NOMO-1 (cell line): Measurements from ENCODE around the gene CTTN.
"Not testable (repeated sequence)": the region's sequence is repeated elsewhere in the genome, so short reads cannot be mapped to it uniquely, and the experiment has no call there.

Experiments used
- DNase-seq, 2 experiments: peaks; one replicate each; lab custom pipeline; 2025; ENCODE audit not compliant: unreplicated experiment in 2 of 2; lab: John Stamatoyannopoulos, UW

Gene CTTN

DNA sequence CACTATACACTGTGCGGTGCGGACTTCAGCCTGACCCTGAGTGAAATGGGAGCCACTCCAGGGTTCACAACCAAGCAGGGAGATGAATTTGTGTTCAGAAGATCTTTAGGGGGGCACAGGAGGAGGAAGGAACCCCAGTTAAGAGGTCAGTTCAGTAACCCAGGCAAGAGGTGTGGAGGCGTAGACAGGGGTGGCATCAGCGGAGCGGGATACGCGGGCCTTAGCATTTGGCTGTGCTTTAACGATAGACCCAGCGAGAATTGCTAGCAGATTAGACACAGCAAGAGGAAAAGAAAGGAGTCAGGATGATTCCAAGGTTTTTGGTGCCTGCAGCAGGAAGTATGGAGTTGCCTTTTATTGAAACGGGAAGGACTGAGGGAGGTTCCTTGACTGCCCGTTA is 46.8 kb downstream of the CTTN start:
- no peak for DNase-seq

DNA sequence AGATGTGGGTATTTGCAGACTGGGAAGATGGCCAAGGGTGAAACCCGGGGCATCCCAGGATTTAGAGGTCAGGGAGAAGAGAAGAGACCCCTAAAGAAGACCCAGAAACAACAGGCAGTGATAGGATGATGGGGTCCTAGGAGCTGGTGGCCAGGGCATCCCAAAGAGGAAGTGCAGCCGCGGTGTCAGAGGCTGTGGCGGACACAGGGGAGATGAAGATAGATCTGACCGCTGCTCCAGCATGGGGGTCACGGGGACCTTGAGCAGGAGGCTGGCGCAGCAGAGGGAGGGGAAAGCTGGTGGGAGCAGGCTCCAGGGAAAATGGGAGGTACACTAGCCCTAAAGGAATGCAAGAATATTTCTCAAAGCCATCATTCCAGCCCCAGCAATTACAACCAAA is 47.3 kb downstream of the CTTN start:
- no peak for DNase-seq

DNA sequence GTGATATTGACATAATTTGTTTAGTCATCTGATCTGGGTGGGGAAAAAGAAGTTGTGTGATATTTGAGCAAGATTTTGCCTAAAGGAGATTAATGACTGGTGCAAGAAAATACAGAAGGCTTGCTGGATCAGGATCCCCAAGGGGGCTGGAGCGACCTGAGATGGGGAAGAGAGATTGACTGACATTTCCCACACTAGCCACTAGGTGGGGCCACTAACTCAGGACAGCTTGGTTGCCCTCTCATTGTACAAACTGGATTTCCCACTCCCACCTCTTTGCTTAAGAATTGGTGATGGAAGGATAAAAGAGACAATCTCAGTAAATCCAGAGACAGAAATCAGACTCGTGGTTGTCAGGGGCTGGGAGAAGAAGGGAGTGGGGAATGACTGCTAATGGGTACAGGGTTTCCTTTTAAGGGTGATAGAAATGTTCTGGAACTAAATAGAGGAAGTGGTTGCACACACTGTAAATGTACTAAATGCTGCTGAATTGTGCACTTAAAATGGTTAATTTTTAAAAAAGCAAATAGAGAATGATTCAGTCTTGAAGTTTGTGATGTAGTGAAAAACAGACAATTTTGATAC is 50.7 kb downstream of the CTTN start:
- DNase-seq = no peak

DNA sequence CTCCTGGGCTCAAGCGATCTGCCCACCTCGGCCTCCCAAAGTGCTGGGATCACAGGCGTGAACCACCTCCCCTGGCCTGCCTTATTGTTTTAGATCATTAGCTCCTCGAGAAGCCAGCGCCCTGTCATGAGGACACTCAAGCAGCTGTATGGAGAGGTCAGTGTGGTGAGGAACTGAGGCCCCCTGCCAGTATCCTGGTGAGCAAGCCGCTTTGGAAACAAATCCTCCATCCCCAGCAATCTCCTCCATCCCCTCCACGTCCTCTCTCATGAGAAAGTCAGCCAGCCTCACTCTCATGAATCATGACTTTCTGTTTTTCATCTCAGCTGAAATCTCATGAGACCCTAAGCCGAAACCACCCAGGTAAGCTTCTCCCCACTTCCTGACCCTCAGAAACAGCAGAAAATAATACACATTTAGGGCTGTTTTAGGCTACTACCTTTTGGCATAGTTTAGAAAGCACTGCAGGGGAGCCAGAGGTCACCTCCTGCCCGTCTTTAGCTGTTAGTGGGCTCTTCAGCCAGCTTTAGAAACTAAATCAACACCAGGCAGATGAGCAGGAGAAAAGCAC is 56.0 kb downstream of the CTTN start:
- no peak for DNase-seq

DNA sequence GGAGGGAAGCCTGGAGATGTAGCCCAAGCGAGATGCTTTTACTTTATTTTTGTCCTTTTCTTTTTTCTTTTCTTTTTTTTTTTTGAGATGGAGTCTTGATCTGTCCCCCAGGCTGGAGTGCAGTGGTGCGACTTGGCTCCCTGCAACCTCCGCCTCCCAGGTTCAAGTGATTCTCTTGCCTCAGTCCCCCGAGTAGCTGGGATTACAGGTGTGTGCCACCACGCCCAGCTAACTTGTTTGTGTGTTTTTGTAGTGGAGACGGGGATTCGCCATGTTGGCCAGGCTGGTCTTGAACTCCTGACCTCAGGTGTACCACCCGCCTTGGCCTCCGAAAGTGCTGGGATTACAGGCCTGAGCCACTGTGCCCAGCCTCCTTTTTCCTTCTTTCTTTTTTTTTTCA is 56.5 kb downstream of the CTTN start:
- DNase-seq = not testable (repeated sequence)

DNA sequence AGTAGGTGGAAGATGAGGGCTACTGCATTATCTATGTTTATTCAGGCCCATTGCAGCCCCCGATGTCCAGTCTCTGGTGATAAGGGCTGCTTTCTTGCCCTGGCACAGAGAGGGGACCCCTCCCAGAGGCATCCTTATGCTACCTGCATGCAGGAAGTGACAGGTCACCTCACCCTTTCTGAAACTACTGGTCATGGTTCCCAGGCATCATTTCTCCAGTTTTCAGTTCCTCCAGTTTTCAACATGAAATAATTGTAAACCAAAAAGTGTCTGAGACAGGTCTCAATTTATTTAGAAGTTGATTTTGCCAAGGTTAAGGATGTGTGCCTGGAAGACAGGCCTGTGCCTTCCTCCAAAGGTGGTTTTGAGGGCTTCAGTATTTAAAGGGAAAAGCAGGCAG is 57.0 kb downstream of the CTTN start:
- DNase-seq = no peak

DNA sequence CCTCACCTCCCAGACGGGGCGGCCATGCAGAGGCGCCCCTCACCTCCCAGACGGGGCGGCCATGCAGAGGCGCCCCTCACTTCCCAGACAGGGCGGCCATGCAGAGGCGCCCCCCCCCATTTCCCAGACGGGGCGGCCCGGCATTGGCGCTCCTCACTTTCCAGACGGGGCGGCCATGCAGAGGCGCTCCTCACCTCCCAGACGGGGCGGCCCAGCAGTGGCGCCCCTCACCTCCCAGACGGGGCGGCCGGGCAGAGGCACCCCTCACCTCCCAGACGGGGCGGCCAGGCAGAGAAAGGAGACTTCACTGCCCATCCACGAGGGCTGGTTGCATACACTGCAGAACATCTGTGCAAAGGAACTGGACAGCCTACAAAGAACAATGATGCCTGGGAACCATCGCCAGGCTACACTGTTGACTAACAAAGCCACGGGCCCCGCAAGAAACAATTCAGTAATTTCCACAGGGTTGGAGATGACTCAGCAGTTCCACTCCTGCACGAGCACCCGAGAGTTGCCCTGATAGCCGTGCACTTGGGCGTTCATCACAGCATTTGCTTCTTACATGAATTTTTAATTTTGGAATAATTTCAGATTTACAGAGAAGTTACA is 58.7 kb downstream of the CTTN start:
- peak in 1 of 2 experiments; percentile 3 for DNase-seq

DNA sequence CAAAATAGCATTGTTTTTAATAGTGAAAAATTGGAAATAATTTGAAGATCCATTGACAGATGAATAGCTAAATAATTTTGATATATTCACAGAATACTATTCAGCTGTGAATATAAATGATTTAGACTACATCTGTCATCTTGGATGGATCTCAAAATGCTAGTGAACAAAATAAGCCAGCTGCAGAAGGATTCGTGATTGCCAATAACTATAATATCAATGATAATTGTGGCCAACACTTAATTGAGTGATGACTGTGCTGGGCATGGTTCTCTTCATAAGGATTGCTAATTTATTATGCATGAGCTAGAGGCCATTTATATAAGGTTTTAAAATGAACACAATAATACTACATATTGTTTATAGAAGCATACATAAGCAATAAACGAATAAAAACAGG is 60.4 kb downstream of the CTTN start:
- no peak for DNase-seq

DNA sequence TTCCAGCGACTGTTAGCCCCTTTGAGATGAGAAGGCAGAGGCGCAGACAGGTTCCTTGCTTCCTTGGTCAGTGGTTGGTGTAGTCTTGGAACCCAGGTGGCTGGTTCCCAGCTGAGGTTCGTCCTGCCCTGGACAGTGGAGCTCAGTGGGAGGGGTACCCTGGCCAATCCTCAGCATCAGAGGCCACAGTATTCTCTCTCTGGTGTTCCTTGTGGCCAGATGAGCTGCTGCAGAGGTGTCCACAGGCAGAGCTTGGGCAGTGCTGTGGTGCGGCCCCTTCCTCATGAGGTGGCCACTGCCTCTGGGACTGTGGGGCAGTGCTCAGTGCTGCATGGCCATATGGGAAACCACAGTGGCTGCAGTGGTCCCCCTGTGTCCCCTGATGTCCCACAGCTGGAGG is 61.8 kb downstream of the CTTN start:
- no peak for DNase-seq

DNA sequence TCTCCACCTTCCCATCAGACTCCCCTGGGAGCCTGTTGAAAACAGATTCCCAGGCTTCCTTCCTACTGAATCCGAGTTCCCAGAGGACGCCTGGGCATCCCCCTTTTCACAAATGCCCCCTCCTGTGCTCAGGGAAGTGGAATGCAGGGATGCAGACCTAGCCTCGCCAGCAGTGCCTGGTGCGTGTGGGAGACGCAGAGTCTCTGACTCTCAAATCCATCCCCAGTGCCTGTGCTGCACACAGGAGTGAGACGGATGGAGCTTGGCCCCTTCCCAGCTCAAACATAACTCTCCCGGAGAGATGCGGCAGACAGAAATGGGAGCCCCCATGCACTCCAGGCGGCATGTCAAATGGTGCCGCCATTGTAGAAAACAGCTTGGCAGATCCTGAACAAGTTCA is 62.6 kb downstream of the CTTN start:
- DNase-seq = no peak

DNA sequence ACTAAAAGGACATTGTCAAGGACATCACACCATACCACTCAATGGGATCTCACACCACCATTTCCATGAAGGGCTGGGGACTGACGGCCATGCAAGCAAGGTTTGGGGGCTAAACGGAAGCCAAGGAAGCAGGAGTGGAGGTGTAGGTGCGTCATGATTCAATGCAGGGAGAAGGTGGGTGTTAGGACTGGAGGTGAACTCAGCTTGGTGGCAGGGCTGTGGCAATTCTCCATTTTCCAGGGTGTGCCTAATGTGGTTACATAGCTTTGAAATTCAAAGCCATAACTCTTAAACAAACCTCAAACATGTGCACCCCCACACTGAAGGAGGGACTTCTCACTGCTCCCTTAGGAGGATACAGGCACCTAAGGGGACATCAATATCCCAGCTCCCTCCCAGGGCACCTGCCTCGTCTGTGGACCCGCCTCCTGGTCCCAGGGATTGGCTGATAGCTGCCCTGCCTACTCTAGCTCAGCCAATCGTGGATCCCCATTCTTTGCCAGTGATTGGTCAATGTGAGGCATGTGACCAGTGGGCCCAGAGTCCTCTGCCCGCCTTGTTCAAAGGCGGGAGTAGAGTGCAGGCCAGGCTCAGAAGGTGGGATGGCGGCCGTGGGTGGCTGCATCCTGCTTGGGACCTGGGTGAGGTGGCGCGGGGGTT is 64.6 kb downstream of the CTTN start:
- no peak for DNase-seq

DNA sequence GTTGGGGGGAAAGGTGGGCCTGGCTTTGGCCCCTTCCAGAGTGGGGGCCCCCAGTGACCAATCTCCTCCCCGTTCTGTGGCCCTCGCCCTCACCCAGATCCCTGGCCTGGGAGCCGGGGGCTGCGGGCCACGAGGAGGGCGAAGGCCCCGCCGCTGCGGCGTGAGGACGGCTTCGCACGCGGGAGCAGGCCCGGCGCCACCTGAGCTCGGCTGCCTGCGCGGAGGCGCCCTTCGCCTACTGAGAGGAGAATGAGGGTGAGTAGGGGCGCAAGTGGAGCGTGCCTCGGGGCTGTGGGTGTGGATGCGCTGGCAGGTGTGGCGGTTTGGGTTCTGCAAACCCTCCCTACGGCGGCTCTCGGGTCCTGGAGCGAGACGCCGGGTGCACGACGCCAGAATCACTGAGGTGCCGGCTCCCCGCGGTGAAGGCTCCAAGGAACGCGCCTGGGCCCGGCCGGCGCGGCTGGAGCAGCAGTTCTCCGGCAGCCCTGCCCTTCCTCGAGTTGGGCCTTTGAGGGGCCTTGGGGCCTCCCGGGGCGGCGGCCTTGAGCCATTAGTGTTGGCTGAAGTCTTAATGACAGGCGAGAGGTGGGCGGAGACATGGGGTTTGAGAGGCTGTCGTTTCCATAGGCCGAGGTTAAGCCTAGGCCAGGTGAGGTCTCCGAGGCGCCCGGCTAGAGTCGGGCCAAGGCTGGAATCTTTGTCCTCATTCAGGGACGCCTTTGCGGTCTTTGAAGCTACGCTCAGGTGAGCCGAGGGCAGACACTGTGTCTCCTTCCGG is 65.3 kb downstream of the CTTN start:
- DNase-seq = no peak

DNA sequence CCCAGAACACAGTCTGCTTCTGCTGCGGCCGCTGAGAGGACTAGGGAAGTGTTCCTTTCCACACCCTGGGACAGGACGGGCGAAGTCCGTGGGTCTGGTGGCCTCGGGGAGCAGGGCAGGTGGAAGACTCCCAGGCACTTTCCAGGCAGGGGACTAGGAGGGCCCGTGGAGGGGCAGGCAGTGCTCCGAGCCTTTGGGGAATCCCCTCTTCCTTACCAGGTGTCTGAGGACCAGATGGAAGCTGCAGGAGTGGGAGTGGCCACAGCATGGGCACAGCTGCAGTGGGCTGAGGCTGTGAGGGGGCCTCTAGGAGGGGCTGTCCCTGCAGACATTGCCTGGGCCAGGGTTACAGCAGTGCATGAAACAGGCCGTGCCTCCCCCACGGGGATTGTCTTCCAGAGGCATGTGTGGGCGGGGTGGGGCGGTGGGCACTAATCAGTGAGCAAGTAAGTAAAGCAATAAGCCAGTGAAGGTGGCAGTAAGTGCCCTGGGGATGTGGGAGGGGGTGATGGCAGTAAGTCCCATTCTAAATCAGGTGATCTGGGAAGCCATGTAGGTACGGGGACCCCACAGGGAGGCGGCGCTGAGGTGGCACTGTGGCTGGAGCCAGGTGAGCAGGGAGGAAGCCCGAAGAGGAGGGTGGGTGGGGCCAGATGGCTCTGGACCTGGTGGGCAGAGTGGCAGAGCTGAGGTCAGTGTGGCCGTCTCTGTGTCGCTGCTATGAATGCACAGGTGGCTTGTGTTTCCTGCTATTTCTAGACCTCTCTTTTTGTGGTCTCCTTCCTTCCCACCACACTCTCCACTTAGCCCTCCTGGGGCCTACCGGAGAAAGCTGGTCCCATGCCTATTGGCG is 66.4 kb downstream of the CTTN start:
- no peak for DNase-seq

DNA sequence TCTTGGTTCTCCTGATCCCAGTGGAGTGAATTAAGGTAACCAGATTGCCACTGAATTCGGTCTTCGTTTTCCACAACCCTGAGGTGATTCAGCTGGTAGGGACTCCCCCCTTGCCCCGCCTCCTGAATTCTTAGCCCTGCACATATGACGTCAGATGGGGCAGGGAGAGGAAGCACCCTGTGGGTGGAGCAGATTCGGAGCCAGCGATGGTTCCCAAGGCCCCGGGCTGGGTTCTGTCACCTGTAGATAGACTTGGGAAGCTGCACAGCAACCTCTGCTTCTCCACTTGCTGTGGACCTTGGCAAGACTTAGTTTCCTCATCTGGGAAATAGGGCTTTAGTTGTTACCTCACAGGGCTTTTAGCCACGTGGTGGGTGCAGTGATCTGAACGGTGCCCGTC is 67.8 kb downstream of the CTTN start:
- no peak for DNase-seq

DNA sequence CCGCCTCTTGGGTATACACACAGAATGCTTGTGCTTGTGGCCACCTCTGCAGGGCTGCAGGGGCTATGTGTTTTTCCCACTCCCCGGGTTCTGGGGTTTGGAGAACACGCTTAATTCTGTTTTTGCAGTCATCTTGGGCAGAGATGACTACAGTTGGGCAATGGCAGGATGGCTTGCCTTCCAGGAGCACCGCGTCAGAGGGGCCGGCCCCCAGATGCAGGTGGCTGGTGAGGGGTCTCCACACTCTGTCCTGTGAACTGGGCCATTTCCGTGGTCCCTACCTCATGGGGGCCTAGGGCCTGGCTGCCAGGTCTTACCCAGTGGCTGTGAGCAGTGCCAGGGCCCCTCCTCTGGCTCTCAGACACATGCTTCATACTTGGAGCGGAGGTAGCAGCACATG is 68.3 kb downstream of the CTTN start:
- no peak for DNase-seq

DNA sequence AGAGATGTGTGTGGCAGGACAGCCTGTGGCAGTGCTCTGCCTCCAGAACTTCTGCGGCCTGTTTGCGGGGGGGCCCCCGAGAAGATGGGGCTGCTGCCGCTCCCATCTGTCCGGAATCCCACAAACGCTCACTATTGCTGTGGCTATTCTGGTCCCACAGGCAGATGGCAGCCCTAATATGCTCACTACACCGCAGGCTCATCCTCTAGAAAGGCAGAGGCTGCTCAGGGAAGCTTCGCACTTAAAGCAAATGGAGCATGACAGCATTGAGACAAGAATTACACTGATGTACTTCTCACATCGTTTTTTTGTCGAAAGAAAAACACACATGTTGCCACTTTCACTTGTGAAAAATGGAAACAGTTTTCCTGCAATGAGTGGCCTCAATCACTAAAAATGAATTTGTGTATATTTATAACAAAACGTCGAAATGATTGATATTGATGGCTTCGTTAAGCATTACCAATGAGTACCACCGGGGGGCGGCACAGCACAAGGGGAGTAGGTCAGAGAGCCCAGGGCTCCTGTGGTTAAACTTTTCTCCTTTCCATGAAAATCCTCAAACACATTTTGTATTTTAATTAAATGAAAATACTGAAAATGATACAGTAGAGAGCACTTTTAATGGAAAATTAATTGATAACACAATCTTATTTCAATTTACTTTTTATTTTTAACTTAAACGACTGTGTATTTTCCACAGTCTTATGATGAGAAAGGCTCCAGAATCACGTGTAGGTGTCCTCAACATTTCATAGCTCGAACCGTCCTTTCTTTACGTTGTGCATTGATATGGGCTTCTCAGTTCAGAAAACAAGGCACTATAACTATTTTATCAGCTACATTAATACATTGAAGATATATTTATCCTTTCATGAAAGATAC is 69.1 kb downstream of the CTTN start:
- DNase-seq = peak in 1 of 2 experiments; percentile 3

DNA sequence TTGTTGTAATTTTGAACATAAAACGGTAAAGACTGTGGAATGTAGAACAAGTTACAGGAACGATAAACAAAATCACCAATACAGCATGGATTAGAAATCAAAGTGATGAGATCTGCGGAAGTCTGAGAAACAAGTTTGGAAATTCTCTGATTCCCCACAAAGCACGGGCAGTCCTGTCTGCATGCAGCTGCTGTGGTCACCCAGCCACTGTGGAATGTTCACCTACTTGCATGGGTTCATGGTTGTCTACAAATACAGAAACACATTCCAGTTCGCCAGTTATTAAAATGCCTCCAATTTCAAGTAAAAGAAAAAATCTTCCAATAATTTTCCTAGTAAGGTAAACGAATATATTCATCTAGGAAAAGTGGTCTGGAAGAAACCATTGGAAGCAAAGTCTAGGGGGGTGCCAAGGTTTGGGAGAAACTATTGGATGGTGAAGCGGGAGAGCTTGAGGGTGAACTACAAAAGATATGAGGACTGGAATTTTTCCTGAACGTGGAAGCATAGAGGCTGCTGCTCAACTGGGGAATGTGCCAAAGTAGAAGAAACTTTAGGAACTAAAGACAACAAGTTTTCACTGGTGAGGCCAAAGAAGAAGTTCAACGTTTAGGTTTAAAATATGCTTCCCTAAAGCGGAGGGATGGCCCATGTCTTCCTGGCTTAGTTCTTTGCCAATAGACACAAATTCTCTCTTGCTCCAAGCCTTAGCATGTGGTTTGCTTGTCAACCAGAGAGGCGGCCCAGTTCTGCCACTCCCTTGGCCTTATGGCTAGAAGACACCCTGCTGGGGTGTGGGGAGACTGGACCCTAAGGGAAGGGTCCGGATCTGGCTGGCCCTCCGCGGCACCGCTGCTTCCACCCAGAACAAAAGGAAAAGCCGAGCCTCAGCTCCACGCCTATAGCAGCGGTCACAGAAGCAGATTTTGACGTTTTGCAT is 70.2 kb downstream of the CTTN start:
- no peak for DNase-seq

DNA sequence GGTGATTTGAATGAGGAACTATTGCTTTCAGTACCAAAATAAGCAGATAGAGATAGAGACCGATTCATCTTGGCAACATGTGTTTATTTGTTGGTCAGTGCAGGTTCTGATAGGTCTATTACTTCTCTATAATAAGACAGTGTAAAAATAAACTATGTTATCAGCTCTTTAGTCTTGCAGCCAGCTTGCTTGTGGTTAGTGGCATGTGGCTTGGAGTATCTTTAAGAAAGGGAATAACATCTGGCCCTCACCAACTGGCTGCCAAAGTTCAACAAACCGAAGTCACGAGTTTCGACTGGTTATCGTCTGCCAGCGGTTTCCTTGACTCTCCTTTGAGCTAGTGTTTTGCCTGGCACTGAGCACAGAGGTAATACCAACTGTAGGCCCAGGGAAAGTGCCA is 71.8 kb downstream of the CTTN start:
- DNase-seq = no peak
